CD4-positive, alpha-beta T cell treated with Interleukin-4 for 4 hours (primary cell): Measurements from ENCODE around the gene ZNF652.
"Not testable (repeated sequence)": the region's sequence is repeated elsewhere in the genome, so short reads cannot be mapped to it uniquely, and the experiment has no call there.

Source experiments
- DNase-seq: peaks from one replicate; pipeline ENCODE4 v3.0.0-alpha.2; 2020

The ZNF652 gene

DNA sequence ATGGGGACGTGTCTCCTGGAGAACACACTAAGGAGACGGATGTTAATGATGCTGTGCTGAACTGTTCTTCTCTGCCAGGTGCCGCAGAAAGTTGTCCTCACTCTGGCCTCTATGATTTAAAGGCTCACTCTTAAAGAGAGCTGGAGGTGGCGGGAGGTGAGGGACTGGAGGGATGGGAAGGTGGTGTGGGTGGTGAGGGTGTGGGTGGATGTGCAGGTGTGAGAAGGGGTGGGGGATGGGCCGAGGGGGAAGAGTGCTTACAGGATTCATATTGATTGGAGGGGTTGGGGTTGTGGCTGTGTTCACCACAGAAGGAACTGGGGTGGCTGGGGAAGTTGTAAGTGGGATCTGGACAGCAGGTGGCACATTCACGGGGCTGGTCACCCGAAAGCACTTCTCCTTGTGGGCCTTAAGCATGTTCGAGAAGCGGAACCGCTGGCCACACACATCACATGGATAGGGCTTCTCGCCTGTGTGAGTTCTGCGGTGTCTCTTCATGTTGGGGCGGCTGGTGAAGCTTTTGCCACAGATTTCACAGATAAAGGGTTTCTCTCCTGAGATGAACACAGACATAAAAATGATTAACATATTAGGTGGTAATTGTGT is 63.6 kb downstream of the ZNF652 start:
- DNase-seq = no peak

DNA sequence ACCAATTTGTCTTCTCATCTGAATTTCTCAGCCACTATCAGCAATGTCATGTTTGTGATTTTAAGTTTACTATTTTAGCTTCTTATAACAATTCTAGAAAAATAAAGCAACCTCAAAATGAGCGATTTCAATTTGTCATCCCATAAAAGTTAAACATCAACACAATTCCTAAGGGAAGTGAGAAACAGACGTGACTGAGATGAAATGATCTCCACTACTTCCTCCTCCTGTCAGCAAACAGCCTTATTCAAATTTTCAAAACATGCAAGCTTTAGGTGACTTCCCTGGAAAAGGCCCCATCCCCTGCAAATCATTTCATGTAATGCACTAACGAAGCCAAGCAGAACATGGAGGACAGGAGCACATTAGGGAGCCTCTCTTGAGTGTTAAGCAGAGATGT is 64.9 kb downstream of the ZNF652 start:
- DNase-seq = no peak

DNA sequence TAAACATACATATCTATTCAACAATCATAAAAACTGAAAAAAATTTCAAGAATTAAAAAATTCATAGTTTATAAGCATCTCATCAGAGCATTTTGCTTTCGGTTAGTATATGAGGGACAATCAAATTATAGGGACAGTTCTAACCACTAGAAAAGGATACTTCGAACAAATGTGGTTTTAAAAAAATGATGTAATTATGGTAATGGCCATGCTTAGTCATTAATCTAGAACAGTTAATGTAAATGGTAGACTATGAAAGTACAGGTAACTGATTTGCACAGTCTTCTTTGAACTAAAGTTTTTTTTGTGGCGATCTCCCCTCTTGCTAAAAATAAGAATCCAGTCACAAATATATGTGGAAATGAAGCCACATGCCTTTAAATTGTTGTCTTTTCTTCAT is 67.9 kb downstream of the ZNF652 start:
- DNase-seq = no peak

DNA sequence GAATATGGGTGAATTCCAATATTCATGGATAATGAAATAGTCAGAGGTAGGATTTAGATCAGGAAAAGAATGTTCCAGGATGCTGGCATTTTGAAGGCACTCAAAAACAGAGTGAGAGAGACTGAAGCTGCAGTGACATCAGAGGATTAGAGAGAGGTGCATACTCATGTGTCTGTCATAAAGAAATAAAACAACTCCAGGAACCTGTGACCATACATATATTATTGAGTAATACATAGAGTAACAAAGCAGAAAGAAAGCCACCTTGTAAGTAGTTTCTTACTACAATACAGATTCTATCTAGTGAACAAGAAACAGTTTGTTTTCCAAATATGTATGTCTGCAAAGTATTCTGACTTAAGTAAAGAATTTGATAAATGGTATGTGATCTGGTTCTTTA is 69.1 kb downstream of the ZNF652 start:
- DNase-seq = no peak

DNA sequence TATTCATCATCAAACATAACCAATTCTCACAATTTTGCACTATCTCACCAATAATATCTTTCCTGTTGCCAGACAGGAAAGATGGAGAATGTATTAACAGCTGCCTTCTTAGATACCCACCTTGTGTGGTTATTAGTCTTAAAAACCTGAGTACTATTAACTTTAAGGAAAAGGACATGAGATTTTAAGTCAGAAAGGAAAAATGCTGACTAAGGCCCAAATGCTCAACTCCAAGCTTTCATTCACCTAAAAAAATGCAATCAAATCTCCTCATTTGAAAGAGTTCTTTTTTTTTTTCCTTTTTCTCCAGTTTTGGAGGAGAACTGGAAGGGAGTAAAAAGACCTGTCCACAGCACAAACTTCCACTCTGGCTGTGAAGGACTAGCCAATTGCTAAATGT is 70.1 kb downstream of the ZNF652 start:
- DNase-seq = no peak

DNA sequence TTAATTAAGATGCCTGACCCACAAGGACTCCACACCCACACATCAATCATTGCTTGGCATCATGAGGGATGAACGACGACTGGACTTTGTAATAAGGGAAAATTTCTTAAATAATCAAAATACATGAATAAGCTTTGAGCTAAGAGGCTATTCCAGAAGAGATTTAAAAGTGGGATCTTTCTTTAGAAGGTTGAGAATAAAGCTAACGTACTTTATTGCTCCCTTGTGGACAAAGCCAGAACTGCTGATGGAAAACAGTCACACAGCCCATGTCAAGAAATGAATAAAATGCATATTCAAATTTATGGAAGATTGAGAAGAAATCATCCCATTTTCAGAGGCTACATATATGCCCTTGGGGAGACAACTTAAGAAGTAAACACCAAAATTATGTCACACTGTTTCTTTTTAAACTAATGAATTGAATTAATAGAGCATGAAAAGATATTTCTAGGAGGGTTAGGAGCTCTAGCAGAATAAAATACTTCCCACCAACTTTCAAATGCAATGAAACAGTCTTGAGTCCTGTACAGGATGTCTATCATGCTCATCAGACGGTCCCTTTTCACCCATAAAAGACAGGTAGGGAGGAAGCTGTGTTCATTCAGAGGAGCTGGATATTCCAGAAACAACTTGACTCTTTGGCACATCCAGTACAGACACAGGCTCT is 71.2 kb downstream of the ZNF652 start:
- DNase-seq = no peak

DNA sequence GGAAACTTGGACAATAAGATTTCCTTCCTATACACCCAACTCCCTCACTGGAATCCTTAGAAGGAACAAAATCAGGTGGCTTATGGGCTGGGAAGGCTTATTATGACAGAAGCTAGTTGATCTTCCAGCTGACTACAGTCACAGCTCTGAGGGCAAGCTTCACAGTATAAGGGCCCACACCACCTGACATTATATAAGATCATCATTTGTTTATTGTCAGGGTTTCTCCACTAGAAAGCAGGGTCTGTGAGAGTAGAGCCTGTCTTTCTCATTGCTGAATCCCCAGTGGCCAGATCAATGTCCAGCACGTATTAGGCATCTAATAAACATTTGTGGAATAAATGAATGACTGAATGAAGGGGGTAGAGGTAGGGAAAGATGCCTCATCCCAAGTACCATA is 73.7 kb downstream of the ZNF652 start:
- DNase-seq = no peak

DNA sequence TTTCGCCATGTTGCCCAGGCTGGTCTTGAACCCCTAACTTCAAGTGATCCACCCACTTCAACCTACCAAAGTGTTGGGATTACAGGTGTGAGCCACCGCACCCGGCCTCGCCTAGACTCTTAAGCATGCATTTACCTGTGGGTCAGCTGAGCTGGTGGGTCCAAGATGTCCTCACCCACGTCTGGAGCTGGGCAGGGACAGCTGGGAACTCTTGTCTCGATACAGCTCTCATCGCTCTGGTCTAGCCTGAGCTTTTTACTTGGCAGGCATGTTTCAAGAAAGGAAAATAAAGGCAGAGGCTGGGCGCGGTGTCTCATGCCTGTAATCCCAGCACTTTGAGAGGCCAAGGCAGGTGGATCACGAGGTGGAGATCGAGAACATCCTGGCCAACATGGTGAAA is 74.6 kb downstream of the ZNF652 start:
- DNase-seq = no peak

DNA sequence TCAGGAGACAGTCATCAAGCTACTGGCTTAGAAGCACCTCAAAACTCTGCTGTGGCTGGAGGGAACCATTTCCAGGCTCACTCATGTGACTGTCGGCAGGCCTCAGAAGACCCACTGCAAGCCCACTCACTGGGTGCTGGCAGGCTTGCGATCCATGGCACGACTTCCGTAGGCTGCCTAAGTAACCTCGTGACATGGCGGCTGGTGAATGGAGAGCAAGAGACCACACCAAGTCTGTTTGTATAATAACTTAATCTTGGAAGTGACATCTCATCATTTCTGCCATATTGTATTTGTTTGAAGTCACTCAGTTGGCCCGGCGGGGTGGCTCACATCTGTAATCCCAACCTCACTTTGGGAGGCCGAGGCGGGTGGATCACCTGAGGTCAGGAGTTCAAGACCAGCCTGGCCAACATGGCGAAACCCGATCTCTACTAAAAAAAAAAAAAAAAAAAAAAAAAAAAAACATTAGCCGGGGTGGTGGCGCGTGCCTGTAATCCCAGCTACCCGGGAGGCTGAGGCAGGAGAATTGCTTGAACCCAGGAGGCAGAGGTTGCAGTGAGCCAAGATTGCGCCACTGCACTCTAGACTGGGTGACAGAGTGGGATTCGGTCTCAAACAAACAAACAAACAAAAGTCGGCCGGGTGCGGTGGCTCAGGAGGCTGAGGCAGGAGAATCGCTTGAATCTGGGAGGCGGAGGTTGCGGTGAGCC is 75.6 kb downstream of the ZNF652 start:
- not testable (repeated sequence) for DNase-seq

DNA sequence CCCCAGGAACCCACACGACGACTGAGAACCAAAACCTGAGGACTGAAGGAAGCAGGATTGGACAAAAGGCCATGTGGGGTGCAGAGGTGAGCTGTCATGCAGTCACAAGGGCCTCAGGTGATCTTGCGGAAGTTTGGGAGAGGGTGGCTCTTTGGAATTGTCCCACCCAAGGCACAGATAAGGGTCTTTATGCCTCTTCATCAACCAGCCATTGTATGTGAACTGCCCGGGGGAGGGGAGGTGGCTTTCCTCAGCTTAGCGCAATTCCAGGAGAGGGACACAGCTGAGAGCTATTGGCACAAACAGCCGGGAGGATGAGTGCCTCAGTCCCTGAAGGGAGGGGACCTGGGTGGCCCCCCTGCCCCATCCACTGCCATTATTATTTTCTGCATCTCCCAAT is 76.3 kb downstream of the ZNF652 start:
- no peak for DNase-seq

DNA sequence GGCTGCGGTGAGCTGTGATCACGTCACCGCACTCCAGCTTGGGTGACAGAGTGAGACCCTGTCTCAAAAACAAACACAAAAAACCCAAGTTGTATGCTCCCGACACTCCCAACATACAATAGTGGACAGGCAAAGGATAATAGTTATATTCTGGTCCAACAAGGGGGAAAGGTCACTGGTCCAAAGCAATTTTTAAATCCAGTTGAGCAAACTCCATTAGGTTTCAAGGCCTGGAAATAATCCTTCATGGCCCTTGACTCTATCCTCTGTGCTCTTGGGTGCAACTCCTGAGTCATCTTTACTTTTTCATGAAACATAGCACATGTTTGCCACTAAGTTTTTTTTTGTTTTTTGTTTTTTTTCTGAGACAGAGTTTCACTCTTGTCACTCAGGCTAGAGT is 81.1 kb downstream of the ZNF652 start:
- DNase-seq = no peak

DNA sequence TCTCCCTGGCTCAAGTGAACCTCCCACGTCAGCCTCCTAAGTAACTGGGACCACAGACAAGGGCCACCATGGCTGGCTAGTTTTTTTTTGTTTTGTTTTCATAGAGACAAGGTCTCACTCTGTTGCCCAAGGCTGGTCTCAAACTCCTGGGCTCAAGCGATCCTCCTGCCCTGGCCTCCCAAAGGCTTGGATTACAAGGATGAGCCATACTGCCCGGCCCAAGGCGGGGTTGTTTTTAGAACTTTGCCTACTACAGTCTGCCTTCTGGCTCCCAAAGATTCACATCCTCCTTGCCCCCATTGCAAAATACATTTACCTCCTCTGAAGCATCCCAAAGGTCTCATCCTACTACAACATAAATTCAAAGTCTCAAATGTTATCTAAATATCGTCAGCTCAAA is 82.0 kb downstream of the ZNF652 start:
- no peak for DNase-seq

DNA sequence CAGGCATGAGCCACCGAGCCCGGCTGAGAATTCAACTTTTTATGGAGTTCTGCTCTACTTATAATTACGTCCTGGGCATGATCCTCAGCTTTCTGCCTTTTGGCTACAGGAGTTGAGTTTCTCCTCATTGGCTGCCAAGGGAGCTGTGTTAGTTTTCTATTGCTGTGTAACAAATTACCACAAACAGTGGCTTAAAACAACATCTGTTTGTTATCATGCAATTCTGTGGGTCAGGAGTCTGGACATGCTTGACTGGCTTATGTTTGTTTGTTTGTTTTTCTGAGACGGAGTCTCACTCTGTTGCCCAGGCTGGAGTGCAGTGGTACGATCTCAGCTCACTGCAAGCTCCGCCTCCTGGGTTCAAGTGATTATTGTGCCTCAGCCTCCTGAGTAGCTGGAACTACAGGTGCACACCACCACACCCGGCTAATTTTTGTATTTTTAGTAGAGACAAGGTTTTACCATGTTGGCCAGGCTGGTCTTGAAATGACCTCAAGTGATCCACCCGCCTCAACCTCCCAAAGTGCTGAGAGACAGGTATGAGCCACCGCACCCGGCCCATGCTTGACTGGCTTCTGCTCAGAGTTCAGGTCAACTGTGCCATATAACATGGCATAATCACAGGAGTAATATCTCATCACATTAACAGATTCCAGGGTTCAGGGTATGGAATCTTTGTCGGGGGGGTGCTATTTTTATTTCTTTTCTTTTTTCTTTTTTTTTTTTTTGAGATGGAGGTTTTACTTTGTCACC is 82.6 kb downstream of the ZNF652 start:
- DNase-seq = not testable (repeated sequence)

DNA sequence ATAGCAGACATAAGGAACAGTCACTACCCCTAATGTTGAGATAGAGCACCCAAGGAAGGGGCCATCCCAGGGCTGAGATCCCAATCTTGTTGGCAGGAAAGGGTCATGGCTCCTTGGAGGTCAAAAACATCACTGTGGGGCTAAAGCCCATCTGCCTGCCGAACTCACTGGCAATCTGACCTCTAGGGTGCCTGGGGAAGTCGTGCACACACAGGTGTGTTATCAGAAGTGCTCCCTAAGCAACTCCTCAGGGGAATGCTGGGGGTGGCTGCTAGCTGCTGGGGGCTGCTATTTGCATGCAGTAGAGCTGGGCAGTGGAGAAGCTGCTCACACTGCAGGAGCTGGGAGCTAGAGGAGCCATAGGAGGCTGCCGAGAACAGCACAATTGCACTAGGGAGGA is 84.0 kb downstream of the ZNF652 start:
- no peak for DNase-seq

DNA sequence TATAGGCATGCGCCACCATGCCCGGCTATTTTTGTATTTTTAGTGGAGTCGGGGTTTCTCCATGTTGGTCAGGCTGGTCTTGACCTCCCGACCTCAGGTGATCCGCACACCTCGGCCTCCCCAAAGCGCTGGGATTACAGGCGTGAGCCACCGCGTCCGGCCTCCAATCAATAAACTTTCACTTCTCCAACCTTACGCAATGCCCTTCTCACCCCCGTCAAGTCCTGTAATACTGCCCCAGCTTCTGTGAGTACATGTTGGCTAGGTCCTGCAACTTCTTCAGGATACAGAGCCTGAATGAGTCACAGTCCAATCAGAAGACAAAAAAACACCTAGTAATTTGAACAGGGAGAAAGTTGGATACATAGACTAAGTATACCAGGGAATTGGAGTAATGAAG is 84.4 kb downstream of the ZNF652 start:
- no peak for DNase-seq

DNA sequence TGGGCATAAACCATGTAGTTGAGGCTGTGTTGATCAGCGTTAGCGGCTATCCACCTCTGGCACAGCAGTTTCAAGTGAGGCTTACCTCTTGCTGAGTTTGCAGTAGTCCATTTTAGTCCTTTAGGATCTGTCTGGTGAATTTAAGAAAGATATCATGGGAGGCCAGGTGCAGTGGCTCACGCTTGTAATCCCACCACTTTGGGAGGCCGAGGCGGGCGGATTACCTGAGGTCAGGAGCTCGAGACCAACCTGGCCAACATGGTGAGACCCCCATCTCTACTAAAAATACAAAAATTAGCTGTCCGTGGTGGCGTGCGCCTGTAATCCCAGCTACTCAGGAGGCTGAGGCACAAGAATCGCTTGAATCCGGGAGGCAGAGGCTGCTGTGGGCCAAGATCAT is 86.1 kb downstream of the ZNF652 start:
- not testable (repeated sequence) for DNase-seq

DNA sequence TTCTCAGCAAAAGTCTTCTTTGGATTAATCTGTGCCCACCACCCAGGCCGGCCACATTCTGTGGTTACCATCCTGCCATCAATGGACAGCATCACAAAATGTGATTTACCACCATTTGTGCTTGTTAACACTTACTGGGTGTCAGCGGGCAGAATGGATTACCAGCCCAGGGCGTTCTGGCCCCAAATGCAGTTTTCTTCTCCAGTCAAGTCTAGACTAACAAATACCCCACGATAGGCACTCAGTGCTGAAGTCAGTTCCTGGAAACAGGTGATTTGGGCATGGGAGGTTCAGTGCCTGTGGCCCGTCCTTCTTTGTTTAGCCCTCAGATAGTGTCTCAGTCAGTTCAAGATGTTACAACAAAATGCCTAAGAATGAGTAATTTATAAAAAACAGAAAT is 92.7 kb downstream of the ZNF652 start:
- no peak for DNase-seq

DNA sequence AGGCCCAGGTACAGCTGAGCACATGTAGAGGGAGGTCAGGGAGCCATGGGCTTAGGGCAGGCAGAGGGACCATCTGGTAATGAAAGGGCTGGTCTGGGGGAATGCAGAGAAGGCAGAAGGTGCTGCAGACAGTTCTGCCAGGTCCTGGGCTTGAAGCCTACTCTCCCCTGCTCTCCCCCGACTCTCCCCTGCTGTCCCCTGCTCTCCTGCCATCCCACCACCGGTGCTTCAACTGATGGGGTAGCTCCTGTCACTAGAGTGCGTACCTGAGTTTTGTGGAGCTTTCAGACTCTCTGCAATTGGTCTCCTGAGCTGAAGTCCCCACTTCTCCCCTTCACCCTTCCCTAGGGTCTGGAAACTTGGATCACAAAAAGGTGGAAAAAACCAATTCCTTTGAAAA is 94.1 kb downstream of the ZNF652 start:
- DNase-seq = no peak

DNA sequence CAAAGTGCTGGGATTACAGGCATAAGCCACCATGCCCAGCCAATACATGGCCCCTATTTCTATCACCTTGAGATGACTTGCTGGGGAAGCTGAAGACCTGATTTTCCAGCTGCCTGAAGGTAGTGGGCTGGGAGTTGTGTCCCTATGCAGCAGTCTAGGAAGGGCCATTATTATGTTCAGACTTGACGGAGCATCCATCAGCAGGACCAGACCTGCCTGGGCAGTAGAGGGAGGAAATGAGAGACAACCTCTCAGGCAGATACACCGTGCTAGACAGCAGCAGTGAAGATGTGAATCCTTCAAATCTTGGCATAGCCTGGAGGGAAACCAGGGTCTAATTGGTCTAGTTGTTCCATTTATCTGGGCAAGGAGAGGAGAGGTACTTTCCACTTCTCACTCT is 95.8 kb downstream of the ZNF652 start:
- no peak for DNase-seq

DNA sequence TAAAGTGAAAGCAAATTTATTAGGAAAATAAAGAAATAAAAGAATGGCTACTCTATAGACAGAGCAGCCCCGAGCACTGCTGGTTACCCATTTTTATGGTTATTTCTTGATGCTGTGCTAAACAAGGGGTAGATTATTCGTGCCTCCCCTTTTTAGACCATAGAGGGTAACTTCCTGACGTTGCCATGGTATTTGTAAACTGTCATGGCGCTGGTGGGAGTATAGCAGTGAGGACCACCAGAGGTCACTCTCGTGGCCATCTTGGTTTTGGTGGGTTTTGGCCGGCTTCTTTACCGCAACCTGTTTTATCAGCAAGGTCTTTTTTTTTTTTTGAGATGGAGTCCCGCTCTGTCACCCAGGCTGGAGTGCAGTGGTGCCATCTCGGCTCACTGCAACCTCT is 100.5 kb downstream of the ZNF652 start:
- not testable (repeated sequence) for DNase-seq

DNA sequence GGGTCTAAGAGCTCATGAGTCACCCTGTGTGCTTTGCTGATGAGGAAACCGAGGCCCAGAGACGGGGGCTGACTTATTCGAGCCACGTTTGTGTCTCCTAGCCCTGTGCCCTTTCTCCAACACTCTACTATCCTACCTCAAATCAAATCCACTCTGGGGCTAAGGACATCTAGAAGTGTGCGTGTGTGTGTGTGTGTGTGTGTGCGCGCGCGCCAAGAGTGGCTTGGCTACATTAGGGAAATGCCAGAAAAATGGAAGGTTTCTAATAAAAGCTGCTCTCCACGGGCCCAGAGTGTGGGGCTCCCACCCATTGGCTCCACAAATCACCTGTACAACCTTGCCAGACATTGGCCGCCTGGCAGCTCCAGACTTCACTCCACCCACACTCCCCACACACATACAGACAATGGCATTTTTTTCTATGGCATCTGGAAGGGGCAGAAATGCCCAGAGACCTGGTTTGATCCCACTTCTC is 101.2 kb downstream of the ZNF652 start:
- DNase-seq = no peak

DNA sequence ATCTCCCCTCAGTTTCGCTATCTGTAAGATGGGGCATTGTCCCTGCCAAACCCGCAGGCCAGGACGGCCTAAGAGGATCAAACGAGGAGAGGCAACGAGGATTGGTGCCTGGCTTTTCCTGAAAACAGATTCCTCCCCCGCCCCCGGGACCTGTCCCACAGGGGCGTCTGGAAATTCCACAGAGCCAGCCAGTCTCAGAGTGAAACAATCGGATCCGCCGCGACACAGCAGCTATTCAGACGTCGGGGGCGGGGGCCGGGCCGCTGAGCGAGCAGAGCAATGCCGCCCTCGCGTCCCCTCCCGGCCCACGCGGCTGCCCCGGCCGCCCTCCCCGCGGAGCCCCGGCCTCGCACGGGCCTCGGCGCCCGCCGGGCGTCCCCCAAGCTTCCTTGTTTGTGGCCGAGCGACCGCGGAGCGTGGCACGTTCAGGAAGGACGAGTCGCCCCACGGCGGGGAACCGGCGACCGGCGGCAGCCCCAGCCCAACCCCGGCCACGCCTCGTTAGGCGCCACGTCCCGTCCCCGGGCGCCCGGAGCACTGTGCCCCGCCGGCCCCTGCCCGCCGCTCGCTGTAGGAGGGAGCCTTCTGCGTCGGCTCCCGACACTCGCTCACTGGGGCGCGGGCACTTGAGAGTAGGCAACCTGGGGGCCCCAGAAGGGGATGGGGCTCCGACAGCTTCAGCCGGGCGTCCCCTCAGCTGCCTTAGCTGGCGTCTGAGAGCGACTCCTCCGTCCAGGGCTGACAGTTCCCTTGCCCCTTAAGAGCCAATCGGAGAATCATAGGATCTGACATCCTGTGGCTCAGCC is 101.8 kb downstream of the ZNF652 start:
- DNase-seq = peak; percentile 38

DNA sequence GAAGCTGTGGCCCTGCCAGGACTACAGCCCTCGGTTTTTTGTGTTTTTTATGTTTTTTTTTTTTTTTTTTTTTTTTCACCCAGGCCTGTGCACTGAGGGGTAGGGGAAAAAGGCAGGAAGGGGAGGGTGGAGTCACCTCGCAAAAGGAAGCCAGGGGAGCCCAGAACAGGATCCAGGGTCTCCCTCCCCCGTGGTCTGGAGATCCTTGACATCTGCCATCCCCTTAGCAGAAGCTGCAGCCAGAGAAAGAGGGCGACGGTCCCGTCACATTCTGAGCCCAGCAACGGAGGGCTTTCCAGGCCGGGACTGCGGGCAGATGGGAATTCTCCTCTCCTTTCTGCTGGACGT is 102.4 kb downstream of the ZNF652 start:
- no peak for DNase-seq
